ENCODE measurements around the gene PTPN18.
"Not testable (repeated sequence)": the region's sequence is repeated elsewhere in the genome, so short reads cannot be mapped to it uniquely, and the experiment has no call there.

PTPN18 gene
- total RNA-seq, result 32.4 to 112 (median 55.2) reads per million in 18 experiments

- DNase-seq, result peak; percentile 95 to 96
Observed at GRCh38 chr2:130355578-130356431, at the start of gene PTPN18. PTPN18 (plus strand) TSS chr2:130356056; CDS start chr2:130356108, 52 bp downstream.

- DNase-seq, result no peak
Observed at GRCh38 chr2:130307850-130308249, 48.0 kb upstream of the PTPN18 start.

- no peak for DNase-seq
Observed at GRCh38 chr2:130310881-130311280, 45.0 kb upstream of the PTPN18 start.

- no peak for DNase-seq
Observed at GRCh38 chr2:130313812-130314334, 42.0 kb upstream of the PTPN18 start.

GRCh38 chr2:130314377-130314776, 41.5 kb upstream of the PTPN18 start:
- DNase-seq, result no peak

- DNase-seq, result no peak
Observed at GRCh38 chr2:130316596-130316995, 39.3 kb upstream of the PTPN18 start.

GRCh38 chr2:130318906-130319305, 37.0 kb upstream of the PTPN18 start:
- DNase-seq, result no peak

GRCh38 chr2:130319536-130319935, 36.3 kb upstream of the PTPN18 start:
- no peak for DNase-seq

- DNase-seq, result no peak
Observed at GRCh38 chr2:130327703-130328527, 27.9 kb upstream of the PTPN18 start.

GRCh38 chr2:130328710-130329109, 27.1 kb upstream of the PTPN18 start:
- DNase-seq, result no peak

GRCh38 chr2:130332271-130333073, 23.4 kb upstream of the PTPN18 start:
- peak; percentile 47 to 68 for DNase-seq

- DNase-seq, result not testable (repeated sequence)
Observed at GRCh38 chr2:130333253-130333652, 22.6 kb upstream of the PTPN18 start.

- DNase-seq, result no peak
Observed at GRCh38 chr2:130334026-130334425, 21.8 kb upstream of the PTPN18 start.

GRCh38 chr2:130335226-130335625, 20.6 kb upstream of the PTPN18 start:
- no peak for DNase-seq

- no peak for DNase-seq
Observed at GRCh38 chr2:130336150-130336876, 19.5 kb upstream of the PTPN18 start.

GRCh38 chr2:130336877-130337734, 18.8 kb upstream of the PTPN18 start:
- peak; percentile 14 to 33 for DNase-seq

GRCh38 chr2:130337735-130338325, 18.0 kb upstream of the PTPN18 start:
- DNase-seq, result peak; percentile 36 to 65

GRCh38 chr2:130338793-130339345, 17.0 kb upstream of the PTPN18 start:
- DNase-seq, result no peak

GRCh38 chr2:130339885-130340745, 15.7 kb upstream of the PTPN18 start:
- DNase-seq, result peak; percentile 32 to 53
